Measurements from ENCODE around the gene HOXB9. TPM values are rescaled to one million over a fixed set of nuclear protein-coding genes. Genes with fewer than 3 reads are reported as not detected.

HOXB9 gene
- total and polyA plus RNA-seq, 2 experiments from 2014 or later: 1.5 to 2.5 TPM

- peak overlapping the region; percentile 92 for H3K4me2 ChIP-seq
- H3K36me3 ChIP-seq (replicated peaks; ENCODE audit: insufficient read depth, low read depth): no peaks in the 10 kb centered on the region
- H3K4me3 ChIP-seq: peak overlapping the region; percentile 27
- H2AFZ ChIP-seq: peak overlapping the region; percentile 81
- no peaks in the 10 kb centered on the region for H3K79me2 ChIP-seq
- peaks cover 10% of the 10 kb centered on the region for H3K4me1 ChIP-seq (ENCODE audit: insufficient read depth)
- no peaks in the 10 kb centered on the region for H4K20me1 ChIP-seq (ENCODE audit: insufficient read depth, poor library complexity, severe bottlenecking)
- TF ChIP-seq, protein P1, sequence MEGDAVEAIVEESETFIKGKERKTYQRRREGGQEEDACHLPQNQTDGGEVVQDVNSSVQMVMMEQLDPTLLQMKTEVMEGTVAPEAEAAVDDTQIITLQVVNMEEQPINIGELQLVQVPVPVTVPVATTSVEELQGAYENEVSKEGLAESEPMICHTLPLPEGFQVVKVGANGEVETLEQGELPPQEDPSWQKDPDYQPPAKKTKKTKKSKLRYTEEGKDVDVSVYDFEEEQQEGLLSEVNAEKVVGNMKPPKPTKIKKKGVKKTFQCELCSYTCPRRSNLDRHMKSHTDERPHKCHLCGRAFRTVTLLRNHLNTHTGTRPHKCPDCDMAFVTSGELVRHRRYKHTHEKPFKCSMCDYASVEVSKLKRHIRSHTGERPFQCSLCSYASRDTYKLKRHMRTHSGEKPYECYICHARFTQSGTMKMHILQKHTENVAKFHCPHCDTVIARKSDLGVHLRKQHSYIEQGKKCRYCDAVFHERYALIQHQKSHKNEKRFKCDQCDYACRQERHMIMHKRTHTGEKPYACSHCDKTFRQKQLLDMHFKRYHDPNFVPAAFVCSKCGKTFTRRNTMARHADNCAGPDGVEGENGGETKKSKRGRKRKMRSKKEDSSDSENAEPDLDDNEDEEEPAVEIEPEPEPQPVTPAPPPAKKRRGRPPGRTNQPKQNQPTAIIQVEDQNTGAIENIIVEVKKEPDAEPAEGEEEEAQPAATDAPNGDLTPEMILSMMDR (IDR thresholded peaks at IDR 0.05; ENCODE audit: poor library complexity): no peak
- peaks cover 96% of the 10 kb centered on the region for H3K27me3 ChIP-seq
- H3K9me3 ChIP-seq (ENCODE audit: low read depth): no peaks in the 10 kb centered on the region
- peak overlapping the region; percentile 37 for H3K27ac ChIP-seq
- DNase-seq (ENCODE audit: low spot score): no peak
- WGBS (ENCODE audit: low lambda C conversion rate, missing lambda C conversion rate): 2% methylated on average over 15 of the region's 16 CpGs
- no peaks in the 10 kb centered on the region for H3K9me2 ChIP-seq (replicated peaks; ENCODE audit: insufficient read depth)
These were observed 28.7 kb downstream of the HOXB9 start for GRCh38 chr17:48597528-48597777.

- Histone ChIP-seq H3K36me3 (replicated peaks; ENCODE audit: insufficient read depth, low read depth) (no peaks in the 10 kb centered on the region), H3K79me2 (no peaks in the 10 kb centered on the region), H3K4me1 (ENCODE audit: insufficient read depth) (peaks cover 10% of the 10 kb centered on the region), H3K9me2 (replicated peaks; ENCODE audit: insufficient read depth) (no peaks in the 10 kb centered on the region), H3K4me2 (peak overlapping the region; percentile 92), H3K4me3 (peak overlapping the region; percentile 27), H3K9me3 (ENCODE audit: low read depth) (no peaks in the 10 kb centered on the region), H3K27ac (peak overlapping the region; percentile 37), H3K27me3 (peaks cover 96% of the 10 kb centered on the region), H4K20me1 (ENCODE audit: insufficient read depth, poor library complexity, severe bottlenecking) (no peaks in the 10 kb centered on the region), H2AFZ (no peak overlapping the region)
- DNase-seq (ENCODE audit: low spot score): no peak
- no peak for TF ChIP-seq EZH2phosphoT487 (IDR thresholded peaks at IDR 0.05; ENCODE audit: low read depth, severe bottlenecking, unreplicated experiment)
- TF ChIP-seq EZH2 (IDR thresholded peaks at IDR 0.05; ENCODE audit: borderline replicate concordance): no peak
- TF ChIP-seq, protein P1 (IDR thresholded peaks at IDR 0.05; ENCODE audit: poor library complexity): no peak
- WGBS (ENCODE audit: low lambda C conversion rate, missing lambda C conversion rate): 15% methylated on average over 26 of the region's 26 CpGs
These were observed 29.2 kb downstream of the HOXB9 start for GRCh38 chr17:48596735-48597527.

DNA sequence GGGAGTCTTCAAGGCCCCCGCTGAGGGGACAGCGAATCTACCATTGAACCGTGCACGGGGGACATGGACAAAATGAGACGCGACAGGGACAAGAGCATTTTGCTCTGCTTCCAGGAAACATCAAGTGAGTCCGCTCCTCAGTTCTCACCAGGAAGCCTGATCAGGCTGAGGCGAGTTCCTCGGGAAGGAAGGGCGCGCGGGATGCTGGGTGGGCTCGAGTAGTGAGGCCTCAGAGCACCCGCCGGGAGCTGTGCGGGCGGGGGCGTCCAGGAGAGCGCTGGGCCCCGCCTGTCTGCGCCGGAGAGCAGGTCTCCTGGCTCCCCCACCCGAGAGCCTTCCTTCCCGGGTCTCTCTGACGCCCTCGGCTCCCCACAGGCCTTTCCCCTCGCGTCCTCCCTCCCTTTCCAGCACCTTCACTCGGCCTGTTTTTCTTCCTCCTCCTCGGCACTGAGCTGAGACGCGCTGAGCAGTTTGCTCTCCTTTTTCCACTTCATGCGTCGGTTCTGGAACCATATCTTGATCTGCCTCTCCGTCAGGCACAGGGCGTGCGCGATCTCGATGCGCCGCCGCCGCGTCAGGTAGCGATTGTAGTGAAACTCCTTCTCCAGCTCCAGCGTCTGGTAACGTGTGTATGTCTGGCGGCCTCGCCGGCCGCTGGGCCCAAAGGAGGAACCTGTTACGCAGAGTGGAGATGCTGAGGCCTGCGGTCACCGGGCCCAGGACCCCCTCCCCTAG, 30.0 kb downstream of the HOXB9 start:
- H4K20me1 ChIP-seq (ENCODE audit: insufficient read depth, poor library complexity, severe bottlenecking): no peaks in the 10 kb centered on the region
- H3K27me3 ChIP-seq: peaks cover 95% of the 10 kb centered on the region
- no peak overlapping the region for H3K4me3 ChIP-seq
- DNase-seq (ENCODE audit: low spot score): peak; percentile 33
- peak overlapping the region; percentile 92 for H3K4me2 ChIP-seq
- H3K4me1 ChIP-seq (ENCODE audit: insufficient read depth): peaks cover 10% of the 10 kb centered on the region
- 12% methylated on average over 49 of the region's 54 CpGs for WGBS (ENCODE audit: low lambda C conversion rate, missing lambda C conversion rate)
- H2AFZ ChIP-seq: no peak overlapping the region
- H3K27ac ChIP-seq: peak overlapping the region; percentile 4
- TF ChIP-seq, protein P1 (IDR thresholded peaks at IDR 0.05; ENCODE audit: poor library complexity): no peak
- TF ChIP-seq EZH2 (IDR thresholded peaks at IDR 0.05; ENCODE audit: borderline replicate concordance) (peak; percentile 47), EZH2phosphoT487 (IDR thresholded peaks at IDR 0.05; ENCODE audit: low read depth, severe bottlenecking, unreplicated experiment) (peak; percentile 29)
- no peaks in the 10 kb centered on the region for H3K79me2 ChIP-seq
- H3K36me3 ChIP-seq (replicated peaks; ENCODE audit: insufficient read depth, low read depth): no peaks in the 10 kb centered on the region
- no peaks in the 10 kb centered on the region for H3K9me3 ChIP-seq (ENCODE audit: low read depth)
- no peaks in the 10 kb centered on the region for H3K9me2 ChIP-seq (replicated peaks; ENCODE audit: insufficient read depth)

Data from hepatocyte (in vitro differentiated cells).